GM10847 (cell line): ENCODE measurements around the gene GALP.
"Not testable (repeated sequence)": the region's sequence is repeated elsewhere in the genome, so short reads cannot be mapped to it uniquely, and the experiment has no call there.

Source experiments
- POLR2A ChIP-seq: IDR thresholded peaks from 2 replicates; pipeline ENCODE4 v1.6.1; 2011; ENCODE audit not compliant: insufficient read length; ENCODE audit errors: extremely low read depth

The GALP gene

DNA sequence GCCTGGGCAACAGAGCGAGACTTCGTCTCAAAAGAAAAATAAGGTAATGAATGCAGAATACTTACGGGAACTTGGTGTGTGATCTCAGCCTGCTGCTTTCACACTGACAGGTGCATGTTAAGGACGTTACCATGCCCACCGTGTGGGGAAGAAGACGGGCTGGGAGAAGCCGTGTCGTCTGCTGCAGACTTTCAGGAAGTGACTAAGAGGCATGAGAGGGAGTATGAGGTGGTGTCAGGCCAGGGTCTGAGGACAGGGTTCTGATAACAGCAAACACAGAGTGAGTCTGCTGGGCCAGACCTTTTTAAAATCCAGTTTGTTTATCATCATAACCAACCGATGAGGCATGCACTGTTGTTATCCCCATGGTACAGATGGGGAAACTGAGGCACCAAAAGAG lies 13.6 kb upstream of the GALP start:
- TF ChIP-seq POLR2A = no peak

DNA sequence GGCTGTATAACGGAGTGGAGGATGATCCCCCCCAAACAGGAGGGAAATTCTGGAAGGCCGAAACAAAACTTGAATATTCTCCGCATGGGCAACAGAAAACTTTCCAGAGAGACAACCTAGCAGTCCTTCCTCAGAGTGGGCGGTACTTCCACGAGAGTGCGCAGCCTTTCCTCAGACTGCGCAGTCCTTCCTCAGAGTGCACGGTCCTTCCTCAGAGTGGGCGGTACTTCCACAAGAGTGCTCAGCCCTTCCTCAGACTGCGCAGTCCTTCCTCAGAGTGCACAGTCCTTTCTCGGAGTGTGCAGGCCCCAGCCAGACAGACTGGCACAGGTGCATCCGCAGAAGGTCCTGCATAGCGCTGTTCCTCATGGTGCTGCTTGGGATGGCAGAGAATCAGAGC lies 12.7 kb upstream of the GALP start:
- no peak for TF ChIP-seq POLR2A

DNA sequence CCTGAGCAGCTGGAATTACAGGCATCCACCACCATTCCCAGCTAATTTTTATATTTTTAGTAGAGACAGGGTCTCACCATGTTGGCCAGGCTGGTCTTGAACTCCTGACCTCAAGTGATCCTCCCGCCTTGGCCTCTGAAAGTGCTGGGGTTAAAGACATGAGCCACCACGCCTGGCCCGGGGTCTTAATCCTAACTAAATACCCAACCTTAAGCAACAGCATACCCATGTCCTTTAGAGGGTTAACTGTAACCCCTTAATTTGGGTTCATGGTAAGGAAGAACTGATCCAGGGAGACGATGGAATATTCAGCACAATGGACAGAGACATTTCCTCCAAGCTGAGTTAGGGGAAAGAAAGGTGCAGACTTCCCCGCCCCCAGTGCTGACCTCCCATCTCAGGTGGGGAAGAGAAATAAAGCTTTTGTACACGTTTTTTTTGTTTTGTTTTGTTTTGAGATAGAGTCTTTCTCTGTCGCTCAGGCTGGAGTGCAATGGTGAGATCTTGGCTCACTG lies 8.7 kb upstream of the GALP start:
- TF ChIP-seq POLR2A = no peak

DNA sequence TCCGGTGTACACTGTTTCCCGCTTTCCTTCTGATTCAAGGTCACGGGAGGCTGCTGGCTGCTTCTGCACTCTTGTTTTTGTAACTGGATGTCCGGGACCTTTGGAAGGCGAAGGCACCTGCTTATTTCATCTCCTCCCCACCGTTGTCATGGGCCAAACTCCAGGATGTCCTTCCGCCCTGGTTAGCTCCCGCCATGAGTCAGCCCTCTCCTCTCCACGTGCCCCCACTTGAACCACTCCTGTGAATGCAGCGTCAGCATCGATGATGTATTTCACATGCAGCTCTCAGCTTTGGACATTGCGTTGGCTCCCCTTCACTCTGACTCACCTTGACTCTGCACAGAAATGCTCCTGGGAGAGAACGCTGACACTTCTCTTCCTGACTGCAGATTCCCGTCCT lies 5.5 kb upstream of the GALP start:
- no peak for TF ChIP-seq POLR2A

DNA sequence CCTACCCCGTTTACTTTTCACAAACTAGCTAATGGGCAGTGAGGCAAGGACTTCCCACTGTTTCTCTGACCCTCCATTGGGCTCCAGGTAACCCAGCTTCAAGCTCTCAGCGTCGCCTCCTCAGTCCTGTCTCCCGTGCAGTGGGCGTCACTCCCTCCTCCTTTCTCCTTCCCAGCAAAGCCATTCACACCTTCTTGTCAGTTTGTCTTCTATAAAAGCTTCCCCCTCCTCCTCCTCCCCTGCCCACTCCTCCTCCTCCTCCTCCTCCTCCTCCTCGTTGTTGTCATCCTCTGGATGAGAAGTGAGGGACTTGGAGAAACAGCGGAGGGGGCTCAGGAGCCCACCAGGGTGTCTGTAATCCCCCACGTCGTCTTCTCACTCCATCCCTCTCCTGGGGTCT lies 1.7 kb upstream of the GALP start:
- TF ChIP-seq POLR2A = no peak

DNA sequence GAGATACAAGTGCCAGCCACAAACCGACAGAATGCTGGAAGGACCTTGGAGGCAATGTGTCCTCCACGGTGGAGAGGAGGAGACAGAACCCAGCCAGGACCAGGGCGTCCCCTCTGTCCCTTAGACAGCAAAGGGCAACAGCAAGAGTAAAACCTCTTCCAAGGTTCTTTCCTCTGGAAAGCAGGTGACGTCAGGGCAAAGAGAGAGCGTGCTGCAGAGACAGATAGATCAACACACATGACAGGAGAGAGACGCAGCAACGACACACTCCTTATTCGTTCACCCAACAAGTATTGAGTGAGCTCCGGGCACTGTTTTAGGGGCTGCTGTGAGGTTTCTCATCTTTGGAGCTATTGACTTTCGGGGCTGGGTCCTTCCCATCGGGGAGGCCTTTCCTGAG lies 1.3 kb upstream of the GALP start:
- no peak for TF ChIP-seq POLR2A

DNA sequence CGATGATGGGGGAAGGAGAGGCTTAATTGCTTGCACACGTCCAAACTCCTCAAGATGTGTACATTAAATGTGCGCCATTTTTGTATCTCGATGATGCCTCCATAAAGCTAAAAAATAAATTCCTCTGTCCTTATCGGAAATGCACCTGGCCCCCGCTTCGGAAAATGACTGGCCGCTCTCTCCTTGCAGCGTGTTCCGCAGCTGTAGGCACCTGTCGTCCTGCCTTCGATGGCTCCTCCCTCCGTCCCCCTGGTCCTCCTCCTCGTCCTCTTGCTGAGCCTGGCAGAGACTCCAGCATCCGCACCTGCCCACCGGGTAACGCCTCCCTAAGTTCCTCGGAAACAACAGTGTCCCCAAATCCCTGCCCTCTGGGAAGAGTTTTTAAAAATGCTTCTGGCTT lies 1.1 kb downstream of the GALP start:
- TF ChIP-seq POLR2A = no peak

DNA sequence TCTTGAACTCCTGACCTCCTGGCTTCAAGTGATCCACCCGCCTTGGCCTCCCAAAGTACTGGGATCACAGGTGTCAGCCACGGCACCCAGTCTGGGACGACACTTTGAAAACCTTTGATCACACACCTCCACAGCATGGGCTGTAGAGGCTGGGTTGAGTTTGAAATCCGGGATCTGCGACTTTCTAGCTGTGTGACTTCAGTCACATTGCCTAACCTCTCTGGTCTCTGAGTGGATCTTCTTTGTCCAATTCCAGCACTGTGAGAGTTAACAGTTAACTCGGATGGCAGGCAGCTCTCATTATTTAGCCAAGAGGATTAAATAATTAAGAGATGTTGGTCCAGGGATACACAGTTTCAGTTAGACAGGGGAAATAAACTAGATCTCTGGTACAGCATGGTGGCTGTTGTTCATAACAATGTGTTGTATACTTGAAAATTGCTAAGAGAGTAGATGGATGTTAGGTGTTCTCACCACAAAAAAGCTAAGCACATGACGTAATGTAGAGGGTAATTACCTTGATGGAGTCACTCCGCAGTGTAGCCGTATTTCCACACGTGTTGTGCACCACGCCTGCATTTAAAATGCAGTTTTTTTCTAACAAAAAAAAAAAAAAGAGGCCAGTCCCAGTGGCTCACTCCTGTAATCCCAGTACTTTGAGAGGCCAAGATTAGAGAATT lies 1.9 kb downstream of the GALP start:
- TF ChIP-seq POLR2A = no peak

DNA sequence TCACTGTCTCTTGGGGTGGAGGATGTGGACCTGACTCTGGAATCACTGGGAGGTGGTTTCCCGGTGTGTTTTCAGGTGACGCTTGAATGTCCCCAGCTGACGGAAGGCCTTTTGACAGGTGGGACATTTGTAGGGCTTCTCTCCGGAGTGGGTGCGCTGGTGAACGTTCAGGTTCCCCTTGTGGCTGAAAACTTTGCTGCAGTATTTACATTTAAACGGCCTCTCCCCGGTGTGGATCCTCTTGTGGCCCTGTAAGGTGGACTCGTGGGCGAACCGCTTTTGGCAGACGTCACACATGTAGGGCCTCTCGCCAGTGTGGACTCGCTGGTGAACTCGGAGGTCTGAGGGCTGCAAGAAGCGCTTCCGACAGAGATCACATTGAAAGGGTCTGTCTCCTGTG lies 14.0 kb downstream of the GALP start:
- TF ChIP-seq POLR2A = no peak

DNA sequence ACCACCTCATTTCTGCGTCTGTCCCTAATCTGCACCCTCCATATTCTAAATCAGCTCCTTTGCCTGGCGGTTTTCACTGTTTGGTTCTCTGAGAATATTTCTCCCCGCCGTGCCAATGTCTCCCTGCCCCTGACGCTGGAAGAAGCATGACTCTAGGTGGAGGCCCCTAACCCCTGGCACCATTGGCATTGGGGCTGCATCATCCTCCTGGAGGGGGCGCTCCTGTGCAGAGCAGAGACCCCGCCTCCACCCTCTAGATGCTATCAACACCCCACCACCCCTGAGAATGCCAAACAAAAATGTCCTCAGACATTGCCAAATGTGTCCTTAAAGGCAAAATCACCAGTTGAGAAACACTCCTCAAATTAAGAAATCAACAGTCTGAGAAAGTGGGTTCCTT lies 15.3 kb downstream of the GALP start:
- TF ChIP-seq POLR2A = no peak

DNA sequence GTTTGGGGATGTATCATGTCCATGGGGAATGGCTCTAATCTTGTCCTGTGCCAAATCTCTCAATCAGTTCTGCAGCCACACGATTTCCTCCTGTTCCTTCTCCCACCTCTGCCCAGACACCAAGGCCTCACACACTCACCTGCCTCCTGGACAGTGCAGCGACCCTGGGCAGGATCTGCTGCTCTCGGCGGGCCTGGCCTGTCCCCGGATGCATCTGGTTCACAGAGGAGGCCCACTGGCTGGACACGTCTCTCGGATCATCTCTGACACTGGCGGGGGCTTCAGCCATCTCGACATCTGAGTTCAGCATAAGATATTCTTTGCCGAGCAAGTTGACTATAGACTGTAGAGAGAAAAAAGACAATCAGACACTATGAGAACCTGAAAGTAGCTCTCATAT lies 15.9 kb downstream of the GALP start:
- TF ChIP-seq POLR2A = no peak

DNA sequence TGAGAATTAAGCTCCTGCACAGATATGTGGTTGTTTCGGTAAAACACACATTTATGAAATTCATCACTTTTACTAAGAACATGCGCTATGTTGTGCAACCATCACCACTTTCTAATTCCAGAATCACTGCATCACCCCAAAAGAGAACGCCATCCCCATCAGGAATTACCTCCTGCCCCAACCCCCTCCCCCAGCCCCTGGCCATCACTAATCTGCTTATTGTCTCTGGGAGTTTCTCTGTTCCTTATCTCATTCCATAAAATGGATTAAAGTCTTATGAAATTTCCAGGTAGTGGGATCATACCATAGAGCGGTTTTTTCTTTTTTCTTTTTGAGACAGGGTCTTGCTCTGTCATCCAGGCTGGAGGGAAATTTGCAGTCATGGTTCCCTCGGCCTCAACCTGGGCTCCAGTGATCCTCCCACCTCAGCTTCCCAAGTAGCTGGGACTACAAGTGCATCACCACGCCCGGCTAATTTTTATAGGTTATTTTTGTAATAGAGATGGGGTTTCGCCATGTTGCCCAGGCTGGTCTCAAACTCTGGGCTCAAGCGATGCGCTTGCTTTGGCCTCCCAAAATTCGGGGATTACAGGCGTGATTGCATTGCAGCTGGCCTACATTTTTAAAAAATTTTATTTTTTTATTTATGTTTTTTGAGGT lies 18.3 kb downstream of the GALP start:
- TF ChIP-seq POLR2A = no peak

DNA sequence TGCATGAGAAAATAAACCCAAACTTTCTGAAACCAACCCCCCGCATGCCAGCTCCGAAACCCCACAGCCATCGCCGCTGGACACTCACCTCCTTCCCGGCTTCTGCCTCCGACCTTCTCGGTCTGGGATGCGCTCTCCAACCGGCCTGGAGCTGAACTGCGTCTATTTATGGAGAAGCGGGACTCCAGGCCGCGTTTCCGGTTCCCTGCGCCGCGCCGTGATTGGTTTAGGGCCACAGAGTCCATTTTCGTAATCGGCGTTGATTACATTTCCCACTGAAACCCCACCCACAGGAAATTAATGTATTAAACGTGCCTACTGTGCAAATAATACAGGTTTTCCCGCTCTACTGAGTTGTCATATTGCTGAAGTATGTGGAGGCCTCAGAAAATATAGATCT lies 21.8 kb downstream of the GALP start, which contains the start of gene ZSCAN5B:
ZSCAN5B (minus strand) TSS at position 138 of the 400 bp plus-strand sequence. CDS start 4,731 bp downstream, outside the sequence.
- TF ChIP-seq POLR2A = not testable (repeated sequence)

DNA sequence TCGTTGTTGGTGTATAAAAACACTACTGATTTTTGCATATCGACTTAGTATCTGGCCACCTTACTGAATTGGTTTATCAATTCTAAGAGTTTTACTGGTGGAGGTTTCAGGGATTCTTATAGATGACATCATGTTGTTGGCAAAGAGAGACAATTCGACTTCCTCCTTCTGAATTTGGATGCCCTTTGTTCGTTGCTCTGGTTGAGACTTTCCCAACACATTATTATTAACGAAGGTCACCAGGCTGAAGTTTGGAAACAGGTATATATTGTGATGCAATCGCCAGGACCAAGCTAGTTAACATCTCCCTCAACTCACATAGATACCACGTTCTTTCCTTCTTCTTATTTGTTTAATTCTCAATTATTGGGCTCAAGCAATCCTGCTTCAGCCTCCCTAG lies 23.9 kb downstream of the GALP start:
- TF ChIP-seq POLR2A = no peak

DNA sequence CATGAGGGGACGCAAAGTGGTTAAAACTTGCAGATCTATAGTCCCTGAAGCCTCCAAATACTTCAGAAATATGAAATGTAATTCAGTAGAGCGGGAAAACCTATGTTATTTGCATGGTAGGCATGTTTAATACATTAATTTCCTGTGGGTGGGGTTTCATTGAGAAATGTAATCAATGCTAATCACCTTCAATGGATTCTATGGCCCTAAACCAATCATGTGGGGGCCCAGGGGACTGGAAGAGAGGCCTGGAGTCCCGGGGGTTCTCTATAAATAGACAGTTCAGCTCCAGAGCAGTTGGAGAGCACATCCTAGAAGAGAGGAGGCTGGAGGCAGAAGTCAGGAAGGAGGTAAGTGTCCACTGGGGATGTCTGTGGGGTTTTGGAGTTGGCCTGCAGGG lies 26.2 kb downstream of the GALP start, which contains the start of gene ZSCAN5C:
ZSCAN5C (plus strand) TSS at position 301 of the 400 bp plus-strand sequence. CDS start 3,641 bp downstream, outside the sequence.
- TF ChIP-seq POLR2A = no peak

DNA sequence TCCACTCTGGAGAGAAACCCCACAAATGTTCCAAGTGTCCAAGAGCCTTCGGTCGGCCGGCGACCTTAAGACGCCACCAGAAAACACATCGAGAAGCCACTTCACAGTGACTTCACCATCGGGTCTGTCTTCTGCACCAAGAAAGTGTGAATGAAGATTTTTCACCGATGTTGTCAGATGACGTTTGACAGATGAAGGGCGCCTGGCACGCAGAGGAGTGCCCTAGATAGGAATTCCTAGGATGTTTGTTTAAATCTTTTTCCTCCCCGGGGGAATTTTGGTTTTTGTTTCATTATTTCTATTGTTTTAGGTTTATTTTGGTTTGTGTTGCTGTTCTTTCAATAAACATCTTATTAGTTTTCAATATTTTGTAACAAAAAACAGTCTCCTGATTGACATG lies 33.3 kb downstream of the GALP start:
- no peak for TF ChIP-seq POLR2A
